ENCODE results near the gene CARM1. TPM values are rescaled to one million over a fixed set of nuclear protein-coding genes. Genes with fewer than 3 reads are reported as not detected.
"Not testable (repeated sequence)": the region's sequence is repeated elsewhere in the genome, so short reads cannot be mapped to it uniquely, and the experiment has no call there.

CARM1 gene
- total and polyA plus RNA-seq, 2 donors (not counting 3 experiments of a cell fraction or from before 2014, with no cell fraction given) = 65.6 to 70.8 TPM

GRCh38 chr19:10855879-10856522, 15.4 kb upstream of the CARM1 start:
- H2AFZ ChIP-seq (ENCODE audit: low read depth, low read length) = no peak overlapping the region
- ChIA-PET POLR2A (no interaction called here), CTCF (interaction anchor here (1.1 to 5.6 kb wide), 4 partner anchors 9 to 113 kb away, joined by 3 to 56 read pairs (median 12); partner anchors contain the start of genes CARM1 and TMED1)
- no peaks in the 10 kb centered on the region for H3K27me3 ChIP-seq (ENCODE audit: control insufficient read depth in 2 of 2, insufficient read depth in 2 of 2, low read length in 2 of 2)
- no peaks in the 10 kb centered on the region for H3K36me3 ChIP-seq (ENCODE audit: control insufficient read depth in 2 of 2, extremely low read depth in 1 of 2, insufficient read depth in 2 of 2, low read length in 2 of 2)
- FAIRE-seq (peak; percentile 71), DNase-seq (ENCODE audit: low read depth, low spot score) (peak; percentile 17)
- H3K9me3 ChIP-seq (replicated peaks; ENCODE audit: control insufficient read depth, insufficient read depth, low read length) = no peaks in the 10 kb centered on the region
- H3K9ac ChIP-seq (replicated peaks; ENCODE audit: extremely low read depth, insufficient read depth, low read length) = no peak overlapping the region
- no peak overlapping the region for H3K4me2 ChIP-seq (ENCODE audit: insufficient read depth, low read length)
- no peaks in the 10 kb centered on the region for H3K79me2 ChIP-seq (ENCODE audit: control insufficient read depth, insufficient read depth, low read length)
- H3K4me1 ChIP-seq (ENCODE audit: control insufficient read depth, extremely low read depth, insufficient read depth, low read length) = no peaks in the 10 kb centered on the region
- H4K20me1 ChIP-seq (replicated peaks; ENCODE audit: control insufficient read depth, extremely low read depth, insufficient read depth, low read length) = no peaks in the 10 kb centered on the region
- peak; percentile 49 to 58 for TF ChIP-seq CTCF (IDR thresholded peaks at IDR 0.05; ENCODE audit: extremely low read depth in 1 of 2, insufficient read depth in 1 of 2, low read depth in 1 of 2, low read length in 2 of 2)
- no peak for TF ChIP-seq MYC (IDR thresholded peaks at IDR 0.05; ENCODE audit: low read depth, low read length)
- H3K4me3 ChIP-seq (replicated peaks in 1 of 3; ENCODE audit: insufficient read depth in 1 of 3, low read depth in 1 of 3, low read length in 3 of 3) = no peak overlapping the region
- dilution Hi-C loops (cut with MboI; ENCODE audit: extremely low pct_ligation_motif_present, low sequenced_read_pairs) = no loop called here
- BruUV-seq (replicated peaks) = no TSS peak
- intact Hi-C loops (cut with micrococcal nuclease) = no loop called here
- no peaks in the 10 kb centered on the region for H3K9me1 ChIP-seq (replicated peaks; ENCODE audit: control insufficient read depth, extremely low read depth, insufficient read depth, low read length)
- H3K27ac ChIP-seq (ENCODE audit: insufficient read depth, low read depth, low read length) = no peak overlapping the region

- H3K9ac ChIP-seq (replicated peaks; ENCODE audit: extremely low read depth, insufficient read depth, low read length); FAIRE-seq; H2AFZ ChIP-seq (ENCODE audit: low read depth, low read length); H3K9me1 ChIP-seq (replicated peaks; ENCODE audit: control insufficient read depth, extremely low read depth, insufficient read depth, low read length); dilution Hi-C loops (cut with MboI; ENCODE audit: extremely low pct_ligation_motif_present, low sequenced_read_pairs); H3K4me2 ChIP-seq (ENCODE audit: insufficient read depth, low read length); H3K27me3 ChIP-seq (ENCODE audit: control insufficient read depth in 2 of 2, insufficient read depth in 2 of 2, low read length in 2 of 2); H3K4me1 ChIP-seq (ENCODE audit: control insufficient read depth, extremely low read depth, insufficient read depth, low read length); DNase-seq (ENCODE audit: low read depth, low spot score); intact Hi-C loops (cut with micrococcal nuclease); H3K36me3 ChIP-seq (ENCODE audit: control insufficient read depth in 2 of 2, extremely low read depth in 1 of 2, insufficient read depth in 2 of 2, low read length in 2 of 2); H3K79me2 ChIP-seq (ENCODE audit: control insufficient read depth, insufficient read depth, low read length); BruUV-seq (replicated peaks); H3K27ac ChIP-seq (ENCODE audit: insufficient read depth, low read depth, low read length); H4K20me1 ChIP-seq (replicated peaks; ENCODE audit: control insufficient read depth, extremely low read depth, insufficient read depth, low read length); H3K9me3 ChIP-seq (replicated peaks; ENCODE audit: control insufficient read depth, insufficient read depth, low read length); H3K4me3 ChIP-seq (replicated peaks in 1 of 3; ENCODE audit: insufficient read depth in 1 of 3, low read depth in 1 of 3, low read length in 3 of 3); POLR2A ChIA-PET: not testable (repeated sequence)
- CTCF ChIA-PET = interaction anchor here (0.8 to 3.7 kb wide), 6 partner anchors 10 to 36 kb away, joined by 3 to 43 read pairs (median 17); partner anchors contain the start of genes CARM1 and TMED1
Measured at GRCh38 chr19:10856899-10857298, 14.5 kb upstream of the CARM1 start.
